K562 (cell line): ENCODE results near the gene CCDC28B. TPM values are rescaled to one million over a fixed set of nuclear protein-coding genes. Genes with fewer than 3 reads are reported as not detected.

Experiments used
- ARID4B ChIP-seq: sonication (generic); formaldehyde crosslinking; IDR thresholded peaks from 2 replicates; pipeline ENCODE4 v1.8.0; 2022; ENCODE audit warnings: mild to moderate bottlenecking, missing genetic modification reagents
- C11orf30 ChIP-seq: fragments of 450-650 bp; IDR thresholded peaks from 2 replicates; pipeline ENCODE4 v1.6.1; 2016; ENCODE audit warnings: low read depth, mild to moderate bottlenecking
- CBFB ChIP-seq: sonication (generic); formaldehyde crosslinking; IDR thresholded peaks from 2 replicates; pipeline ENCODE4 v1.4.0; 2020; ENCODE audit warnings: mild to moderate bottlenecking, missing genetic modification reagents
- DPF2 ChIP-seq: fragments of 450-650 bp; IDR thresholded peaks from 2 replicates; pipeline ENCODE4 v1.6.1; 2016
- ESRRA ChIP-seq: fragments of 450-650 bp; IDR thresholded peaks from 2 replicates; pipeline ENCODE4 v1.6.1; 2014; ENCODE audit warnings: low read depth, mild to moderate bottlenecking, moderate library complexity, borderline replicate concordance
- GABPA ChIP-seq: fragments of 200-800 bp; sonication (Bioruptor generic); conservative IDR thresholded peaks from 2 replicates; pipeline ENCODE4 v1.6.1; 2016; ENCODE audit warnings: low read depth, missing genetic modification characterization, missing compliant biosample characterization
- GABPB1 ChIP-seq: sonication (generic); formaldehyde crosslinking; IDR thresholded peaks from 2 replicates; pipeline ENCODE4 v1.8.0; 2022; ENCODE audit warnings: mild to moderate bottlenecking, missing genetic modification reagents
- GTF2B ChIP-seq: IDR thresholded peaks from 2 replicates; pipeline ENCODE4 v1.6.1; 2011; ENCODE audit not compliant: insufficient read length; ENCODE audit errors: extremely low read depth
- MEIS2 ChIP-seq: fragments of 450-650 bp; IDR thresholded peaks from 2 replicates; pipeline ENCODE4 v1.6.1; 2014; ENCODE audit warnings: mild to moderate bottlenecking; ENCODE audit not compliant: partially characterized antibody
- MTA2 ChIP-seq: fragments of 450-650 bp; IDR thresholded peaks from 2 replicates; pipeline ENCODE4 v1.6.1; 2016; ENCODE audit warnings: low read depth
- NEUROD1 ChIP-seq: fragments of 150-350 bp; IDR thresholded peaks from 2 replicates; pipeline ENCODE4 v1.6.1; 2014; ENCODE audit warnings: borderline replicate concordance, low read length, low read depth; ENCODE audit not compliant: partially characterized antibody
- NUFIP1 ChIP-seq: fragments of 450-650 bp; IDR thresholded peaks from 2 replicates; pipeline ENCODE4 v1.6.1; 2018; ENCODE audit not compliant: partially characterized antibody
- RBBP5 ChIP-seq: fragments of 200-600 bp; sonication (generic); IDR thresholded peaks from 2 replicates; pipeline ENCODE4 v1.6.1; 2012; ENCODE audit warnings: borderline replicate concordance, mild to moderate bottlenecking, low read length, control low read depth, inconsistent platforms; ENCODE audit not compliant: insufficient read depth, poor library complexity, severe bottlenecking
- SAFB ChIP-seq: fragments of 200-400 bp; formaldehyde crosslinking; IDR thresholded peaks from 2 replicates; pipeline ENCODE4 v1.6.1; 2017; ENCODE audit warnings: low read depth, low read length, borderline replicate concordance
- SNAPC5 ChIP-seq: fragments of 250-450 bp; sonication (Bioruptor Pico); IDR thresholded peaks from 2 replicates; pipeline ENCODE4 v1.8.0; 2021; ENCODE audit warnings: moderate library complexity, mild to moderate bottlenecking, inconsistent platforms
- TCF7 ChIP-seq: sonication (generic); IDR thresholded peaks from 2 replicates; pipeline ENCODE4 v1.6.1; 2016; ENCODE audit warnings: antibody characterized with exemption, borderline replicate concordance
- ZKSCAN1 ChIP-seq: fragments of 150-350 bp; IDR thresholded peaks from 2 replicates; pipeline ENCODE4 v1.6.1; 2016; ENCODE audit warnings: low read depth, low read length
- ZNF224 ChIP-seq: sonication (generic); formaldehyde crosslinking; IDR thresholded peaks from 2 replicates; pipeline ENCODE4 v1.8.0; 2022; ENCODE audit warnings: mild to moderate bottlenecking, missing genetic modification reagents
- ZNF395 ChIP-seq: fragments of 200-800 bp; sonication (Bioruptor generic); IDR thresholded peaks from 2 replicates; pipeline ENCODE4 v1.6.1; 2017; ENCODE audit warnings: missing genetic modification characterization, missing compliant biosample characterization
- polyA plus RNA-seq, 8 experiments: library from polyadenylated mRNA; depleted of rRNA in 4 of 8; stranded (reverse) in 5 of 8; unstranded in 3 of 8; fragments of >200 nt; fragmentation: Nextera tagmentation in 2 of 8; fragmentation: Illumina TruSeq in 1 of 8; extraction: Ambion mirVana in 2 of 8; extraction: Trizol in 1 of 8; gene quantifications; 2 replicates each; pipeline versions ENCODE4 v1.2.1 to v1.2.3, GENCODE V29; 2011 to 2014; ENCODE audit warnings: inconsistent platforms in 1 of 8, missing spikeins in 1 of 8
- total RNA-seq, 7 experiments: library from RNA; depleted of rRNA in 6 of 7; stranded (reverse); fragments of >200 nt in 6 of 7; fragmentation: Illumina TruSeq in 2 of 7; extraction: Trizol in 2 of 7; gene quantifications; 2 replicates each; pipeline versions ENCODE4 v1.2.1 to v1.2.3, GENCODE V29; 2011 to 2021; ENCODE audit warnings: low replicate concordance in 1 of 7

CCDC28B gene
- total and polyA plus RNA-seq, 9 of the 15 experiments (the other 6 are each of a cell fraction or from before 2014, with no cell fraction given) = 5.7 to 54.5 (median 31.7) TPM

- TF ChIP-seq GTF2B (no peak), NEUROD1 (peak; percentile 21), SAFB (no peak), MEIS2 (no peak), SNAPC5 (CRISPR knock-in tag) (no peak), CBFB (CRISPR knock-in tag) (0 out of 2 replicates have a peak, but pooled peaks have one; percentile 12), ZKSCAN1 (no peak), MTA2 (peak; percentile 23; the same call in 1 of the 2 replicates), ESRRA (peak; percentile 65; the same call in 1 of the 2 replicates), ZNF224 (CRISPR knock-in tag) (peak; percentile 87; the same call in 1 of the 2 replicates), RBBP5 (peak; percentile 70), GABPB1 (CRISPR knock-in tag) (peak; percentile 94), TCF7 (0 out of 2 replicates have a peak, but pooled peaks have one; percentile 30), DPF2 (0 out of 2 replicates have a peak, but pooled peaks have one; percentile 16), C11orf30 (peak; percentile 78), NUFIP1 (no peak), ZNF395 (CRISPR knock-in tag) (peak; percentile 32; the same call in 1 of the 2 replicates), GABPA (tag) (peak; percentile 99), ARID4B (CRISPR knock-in tag) (peak; percentile 74)
Measured at GRCh38 chr1:32221980-32222755, 21.8 kb downstream of the CCDC28B start, which contains the start of the genes EIF3I and TMEM234 (continued).
